Endothelial cell (in vitro differentiated cells): ENCODE data around the gene CRIP1. TPM values are rescaled to one million over a fixed set of nuclear protein-coding genes. Genes with fewer than 3 reads are reported as not detected.

Experiments used
- DNase-seq: peaks from one replicate; pipeline ENCODE4 v3.0.0; 2021; ENCODE audit warnings: low spot score
- H3K27ac Mint-ChIP-seq: one replicate; pipeline ENCODE4 v1.8.0; 2021; ENCODE audit warnings: mixed read lengths, inconsistent platforms; ENCODE audit not compliant: unreplicated experiment
- H3K27me3 Mint-ChIP-seq: one replicate; pipeline ENCODE4 v1.8.0; 2021; ENCODE audit warnings: mild to moderate bottlenecking, moderate library complexity, mixed read lengths, inconsistent platforms; ENCODE audit not compliant: unreplicated experiment
- H3K36me3 Mint-ChIP-seq: one replicate; pipeline ENCODE4 v1.8.0; 2021; ENCODE audit warnings: mild to moderate bottlenecking, low read depth, mixed read lengths, inconsistent platforms; ENCODE audit not compliant: unreplicated experiment
- H3K4me1 Mint-ChIP-seq: one replicate; pipeline ENCODE4 v1.8.0; 2021; ENCODE audit warnings: mild to moderate bottlenecking, mixed read lengths, inconsistent platforms; ENCODE audit not compliant: unreplicated experiment
- H3K4me3 Mint-ChIP-seq: one replicate; pipeline ENCODE4 v1.8.0; 2021; ENCODE audit warnings: mild to moderate bottlenecking, mixed read lengths, inconsistent platforms; ENCODE audit not compliant: unreplicated experiment
- H3K9me3 Mint-ChIP-seq: one replicate; pipeline ENCODE4 v1.8.0; 2021; ENCODE audit warnings: mixed read lengths, inconsistent platforms; ENCODE audit not compliant: unreplicated experiment
- total RNA-seq: library from RNA; stranded (reverse); fragmentation: NEBNext Ultra II Directional; extraction: Animal tissue kit (Norgen Biotek cat#: 25700); gene quantifications from one replicate; pipeline ENCODE4 v1.2.1, GENCODE V29; 2021; ENCODE audit not compliant: unreplicated experiment
- TF ChIP-seq, protein P1 (sequence below): fragments of 200-600 bp; sonication (generic); IDR thresholded peaks from one replicate; pipeline ENCODE4 v1.5.0; 2021; ENCODE audit warnings: antibody characterized with exemption; ENCODE audit not compliant: unreplicated experiment

Gene CRIP1
- total RNA-seq, 1 donor from 2014 or later: 2.5 TPM

DNA sequence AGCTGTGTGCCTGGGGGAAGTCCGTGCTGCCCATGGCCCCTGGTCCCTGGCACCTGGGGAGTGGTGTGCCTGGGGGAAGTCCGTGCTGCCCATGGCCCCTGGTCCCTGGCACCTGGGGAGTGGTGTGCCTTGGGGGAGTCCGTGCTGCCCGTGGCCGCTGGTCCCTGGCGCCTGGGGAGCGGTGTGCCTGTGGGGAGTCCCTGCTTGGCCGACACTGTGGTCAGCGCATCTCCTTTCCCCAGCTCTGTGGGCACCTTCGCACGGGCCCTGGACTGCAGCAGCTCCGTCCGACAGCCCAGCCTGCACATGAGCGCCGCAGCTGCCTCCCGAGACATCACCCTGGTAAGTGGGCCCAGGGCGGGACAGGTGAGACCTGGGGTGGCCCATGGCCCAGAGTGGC, 26.6 kb upstream of the CRIP1 start:
- TF ChIP-seq, protein P1, sequence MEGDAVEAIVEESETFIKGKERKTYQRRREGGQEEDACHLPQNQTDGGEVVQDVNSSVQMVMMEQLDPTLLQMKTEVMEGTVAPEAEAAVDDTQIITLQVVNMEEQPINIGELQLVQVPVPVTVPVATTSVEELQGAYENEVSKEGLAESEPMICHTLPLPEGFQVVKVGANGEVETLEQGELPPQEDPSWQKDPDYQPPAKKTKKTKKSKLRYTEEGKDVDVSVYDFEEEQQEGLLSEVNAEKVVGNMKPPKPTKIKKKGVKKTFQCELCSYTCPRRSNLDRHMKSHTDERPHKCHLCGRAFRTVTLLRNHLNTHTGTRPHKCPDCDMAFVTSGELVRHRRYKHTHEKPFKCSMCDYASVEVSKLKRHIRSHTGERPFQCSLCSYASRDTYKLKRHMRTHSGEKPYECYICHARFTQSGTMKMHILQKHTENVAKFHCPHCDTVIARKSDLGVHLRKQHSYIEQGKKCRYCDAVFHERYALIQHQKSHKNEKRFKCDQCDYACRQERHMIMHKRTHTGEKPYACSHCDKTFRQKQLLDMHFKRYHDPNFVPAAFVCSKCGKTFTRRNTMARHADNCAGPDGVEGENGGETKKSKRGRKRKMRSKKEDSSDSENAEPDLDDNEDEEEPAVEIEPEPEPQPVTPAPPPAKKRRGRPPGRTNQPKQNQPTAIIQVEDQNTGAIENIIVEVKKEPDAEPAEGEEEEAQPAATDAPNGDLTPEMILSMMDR: no peak
- H3K4me1 Mint-ChIP-seq: no peaks in the 10 kb centered on the region
- H3K4me3 Mint-ChIP-seq: no peak overlapping the region
- H3K27me3 Mint-ChIP-seq: peaks cover 21% of the 10 kb centered on the region
- H3K27ac Mint-ChIP-seq: no peak overlapping the region
- H3K9me3 Mint-ChIP-seq: no peaks in the 10 kb centered on the region
- no peak for DNase-seq
- peaks cover 18% of the 10 kb centered on the region for H3K36me3 Mint-ChIP-seq

DNA sequence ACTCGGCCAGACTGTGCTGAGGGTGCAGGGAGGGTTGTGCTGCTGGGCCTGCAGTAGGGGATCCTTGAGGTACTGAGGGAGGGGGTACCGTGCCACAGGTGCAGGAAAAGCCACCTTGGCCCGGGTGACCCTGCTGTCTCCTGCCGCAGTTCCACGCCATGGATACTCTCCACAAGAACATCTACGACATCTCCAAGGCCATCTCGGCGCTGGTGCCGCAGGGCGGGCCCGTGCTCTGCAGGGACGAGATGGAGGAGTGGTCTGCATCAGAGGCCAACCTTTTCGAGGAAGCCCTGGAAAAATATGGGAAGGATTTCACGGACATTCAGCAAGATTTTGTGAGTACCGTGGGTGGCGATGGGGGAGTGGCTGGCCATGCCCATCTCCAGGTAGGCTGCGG, 26.1 kb upstream of the CRIP1 start:
- TF ChIP-seq, protein P1: no peak
- Mint-ChIP-seq H3K27me3 (peaks cover 18% of the 10 kb centered on the region), H3K4me3 (no peak overlapping the region), H3K4me1 (no peaks in the 10 kb centered on the region), H3K9me3 (no peaks in the 10 kb centered on the region), H3K36me3 (peaks cover 13% of the 10 kb centered on the region), H3K27ac (no peak overlapping the region)
- no peak for DNase-seq

DNA sequence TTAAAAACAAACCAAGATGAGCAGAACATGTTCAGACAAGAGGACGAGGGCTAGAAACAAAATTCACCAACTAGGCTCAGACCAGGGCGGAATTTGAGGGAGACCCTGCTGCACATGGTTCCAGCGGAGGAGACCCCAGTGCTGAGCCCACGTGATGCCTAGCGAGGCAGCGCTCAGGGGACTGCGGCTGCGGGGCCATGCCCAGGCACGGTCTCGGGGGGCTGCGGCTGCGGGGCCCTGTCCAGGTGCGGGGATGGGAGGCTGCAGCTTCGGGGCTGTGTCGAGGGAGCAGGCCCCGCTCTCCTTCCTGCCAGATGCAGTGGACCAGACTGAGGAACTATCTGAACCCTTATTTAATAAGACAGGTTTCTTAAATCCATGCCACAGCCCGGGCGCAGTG, 24.8 kb upstream of the CRIP1 start:
- Mint-ChIP-seq H3K9me3 (no peaks in the 10 kb centered on the region), H3K4me3 (peak overlapping the region; percentile 65), H3K4me1 (no peaks in the 10 kb centered on the region), H3K36me3 (peaks cover 12% of the 10 kb centered on the region), H3K27me3 (peaks cover 18% of the 10 kb centered on the region), H3K27ac (no peak overlapping the region)
- TF ChIP-seq, protein P1: no peak
- no peak for DNase-seq

DNA sequence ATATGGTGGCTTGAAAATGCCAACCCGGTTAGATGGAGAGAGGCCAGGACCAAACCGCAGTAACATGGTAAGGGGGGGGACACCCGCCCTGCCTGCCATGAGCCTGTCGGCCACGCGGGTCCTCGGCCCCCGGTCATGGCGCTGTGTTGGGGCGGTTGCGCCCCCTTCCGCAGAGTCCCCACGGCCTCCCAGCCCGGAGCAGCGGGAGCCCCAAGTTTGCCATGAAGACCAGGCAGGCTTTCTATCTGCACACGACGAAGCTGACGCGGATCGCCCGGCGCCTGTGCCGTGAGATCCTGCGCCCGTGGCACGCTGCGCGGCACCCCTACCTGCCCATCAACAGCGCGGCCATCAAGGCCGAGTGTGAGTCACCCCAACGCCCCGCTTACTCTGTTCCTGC, 22.2 kb upstream of the CRIP1 start:
- H3K4me3 Mint-ChIP-seq: no peak overlapping the region
- no peak for DNase-seq
- peaks cover 12% of the 10 kb centered on the region for H3K36me3 Mint-ChIP-seq
- no peak overlapping the region for H3K27ac Mint-ChIP-seq
- H3K9me3 Mint-ChIP-seq: no peaks in the 10 kb centered on the region
- H3K4me1 Mint-ChIP-seq: no peaks in the 10 kb centered on the region
- TF ChIP-seq, protein P1: no peak
- H3K27me3 Mint-ChIP-seq: peaks cover 19% of the 10 kb centered on the region

DNA sequence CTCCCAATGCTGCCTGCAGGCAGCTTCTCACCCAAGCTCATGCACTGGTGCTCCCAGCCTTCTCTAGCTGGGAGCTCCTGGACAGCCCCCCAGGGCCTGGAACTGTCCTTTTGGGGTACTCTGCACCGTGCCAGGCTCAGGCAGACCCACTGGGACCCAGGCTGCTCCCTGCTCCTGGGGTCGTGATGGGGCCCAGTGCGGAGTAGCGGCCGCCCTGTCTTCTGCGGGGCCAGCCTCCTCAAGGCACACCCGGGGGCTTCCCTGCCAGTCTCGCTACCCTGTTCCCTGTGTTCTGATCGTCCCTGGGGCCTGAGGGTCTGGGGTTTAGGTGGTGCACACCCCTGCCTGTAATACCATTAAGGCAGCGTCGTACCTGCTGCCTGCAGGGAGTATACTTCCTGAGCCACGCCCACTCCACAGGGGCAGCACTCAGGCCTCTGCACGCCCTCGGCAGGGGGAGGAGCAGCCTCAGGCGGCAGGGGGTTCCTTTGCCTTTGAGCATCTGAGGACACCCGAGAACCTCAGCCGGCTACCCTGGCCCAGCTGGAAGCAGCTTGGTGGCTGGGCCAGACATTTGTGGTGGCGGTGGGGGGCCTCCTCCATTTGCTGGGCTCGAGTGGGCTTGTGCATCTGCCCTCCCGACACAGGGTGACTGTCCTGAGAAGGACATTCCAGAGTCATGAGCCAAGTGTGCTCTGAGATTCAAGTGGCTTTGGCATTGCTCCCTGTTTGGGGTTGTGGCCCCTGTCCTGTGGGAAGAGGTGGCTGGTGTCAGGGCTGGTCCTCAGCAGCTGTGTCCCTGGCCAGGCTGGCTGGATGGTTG, 21.3 kb upstream of the CRIP1 start:
- TF ChIP-seq, protein P1: no peak
- Mint-ChIP-seq H3K27me3 (peaks cover 18% of the 10 kb centered on the region), H3K9me3 (no peaks in the 10 kb centered on the region), H3K4me3 (no peak overlapping the region), H3K27ac (no peak overlapping the region), H3K36me3 (peaks cover 12% of the 10 kb centered on the region), H3K4me1 (no peaks in the 10 kb centered on the region)
- no peak for DNase-seq
